ENCODE results near the gene EEFSEC.

Gene EEFSEC, protein sequence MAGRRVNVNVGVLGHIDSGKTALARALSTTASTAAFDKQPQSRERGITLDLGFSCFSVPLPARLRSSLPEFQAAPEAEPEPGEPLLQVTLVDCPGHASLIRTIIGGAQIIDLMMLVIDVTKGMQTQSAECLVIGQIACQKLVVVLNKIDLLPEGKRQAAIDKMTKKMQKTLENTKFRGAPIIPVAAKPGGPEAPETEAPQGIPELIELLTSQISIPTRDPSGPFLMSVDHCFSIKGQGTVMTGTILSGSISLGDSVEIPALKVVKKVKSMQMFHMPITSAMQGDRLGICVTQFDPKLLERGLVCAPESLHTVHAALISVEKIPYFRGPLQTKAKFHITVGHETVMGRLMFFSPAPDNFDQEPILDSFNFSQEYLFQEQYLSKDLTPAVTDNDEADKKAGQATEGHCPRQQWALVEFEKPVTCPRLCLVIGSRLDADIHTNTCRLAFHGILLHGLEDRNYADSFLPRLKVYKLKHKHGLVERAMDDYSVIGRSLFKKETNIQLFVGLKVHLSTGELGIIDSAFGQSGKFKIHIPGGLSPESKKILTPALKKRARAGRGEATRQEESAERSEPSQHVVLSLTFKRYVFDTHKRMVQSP

DNA sequence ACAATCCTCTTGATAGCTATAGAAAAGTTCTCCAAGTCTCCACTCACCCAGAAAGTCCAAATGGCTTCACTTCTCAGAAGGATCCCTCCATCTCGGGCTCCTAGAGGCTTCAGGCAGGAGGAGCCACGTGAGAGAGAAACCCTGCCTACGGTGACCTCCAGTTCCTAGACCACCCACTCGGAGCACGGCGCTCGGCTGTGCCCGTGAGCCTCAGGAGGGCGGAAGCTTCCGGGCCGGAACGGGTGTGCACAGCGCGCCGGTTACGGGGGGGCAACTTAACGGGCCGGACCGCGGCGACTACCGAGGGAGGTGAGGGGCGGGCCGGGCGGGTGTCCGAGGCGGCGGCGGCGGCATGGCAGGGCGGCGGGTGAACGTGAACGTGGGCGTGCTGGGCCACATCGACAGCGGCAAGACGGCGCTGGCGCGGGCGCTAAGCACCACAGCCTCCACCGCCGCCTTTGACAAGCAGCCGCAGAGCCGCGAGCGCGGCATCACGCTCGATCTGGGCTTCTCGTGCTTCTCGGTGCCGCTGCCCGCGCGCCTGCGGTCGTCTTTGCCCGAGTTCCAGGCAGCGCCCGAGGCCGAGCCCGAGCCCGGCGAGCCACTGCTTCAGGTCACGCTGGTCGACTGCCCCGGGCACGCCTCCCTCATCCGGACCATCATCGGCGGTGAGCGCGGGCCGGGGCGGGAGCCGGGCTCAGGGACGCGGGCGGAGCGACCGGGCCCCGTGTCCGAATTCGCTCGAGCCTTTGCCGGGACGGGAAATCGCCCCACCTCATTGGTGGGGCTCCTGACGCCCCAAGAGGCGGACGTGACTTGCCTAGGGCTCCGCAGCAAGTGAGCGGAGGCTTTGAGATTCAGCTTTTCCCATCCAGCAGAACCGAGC is at the start of gene EEFSEC:
TSS of gene EEFSEC (plus strand) at position 326 of the 886 bp plus-strand sequence. CDS start at position 353, 27 bp downstream.
- DNase-seq = peak; percentile 88

DNA sequence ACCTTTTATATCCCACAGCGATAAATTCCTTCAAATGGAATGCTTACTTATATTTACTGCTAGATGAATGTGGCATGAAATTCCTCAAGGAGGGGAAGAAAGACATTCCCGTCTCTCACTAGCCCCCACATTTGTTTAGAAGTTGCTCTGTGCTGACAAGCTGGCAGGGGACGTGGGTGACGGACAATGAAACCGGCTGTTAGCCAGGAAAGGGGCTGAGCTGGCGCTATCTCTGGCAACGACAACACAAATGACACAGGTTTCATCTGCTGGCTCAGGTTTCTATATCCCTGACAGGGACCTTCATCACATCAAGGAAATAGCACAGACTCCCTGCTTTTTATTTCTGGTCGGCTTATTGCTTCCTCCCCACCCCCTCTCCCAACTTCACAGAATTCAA is 45.4 kb upstream of the EEFSEC start:
- no peak for DNase-seq

DNA sequence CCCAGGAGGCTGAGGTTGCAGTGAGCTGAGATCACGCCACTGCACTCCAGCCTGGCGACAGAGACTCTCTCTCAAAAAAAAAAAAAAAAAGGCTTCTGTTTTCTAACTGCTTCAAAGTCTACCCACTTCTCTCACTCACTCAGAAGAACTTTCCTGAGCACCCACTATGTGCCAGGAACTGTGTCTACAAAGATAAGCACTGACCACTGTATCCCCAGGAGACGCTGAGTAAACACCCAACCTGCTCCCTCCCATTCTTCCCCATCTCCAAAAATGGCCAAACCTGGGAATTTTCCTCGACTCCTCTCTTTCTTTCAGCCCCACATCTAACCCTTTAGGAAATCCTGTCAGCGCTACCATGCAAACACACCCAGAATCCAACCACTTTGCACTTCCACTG is 42.1 kb upstream of the EEFSEC start:
- no peak for DNase-seq

DNA sequence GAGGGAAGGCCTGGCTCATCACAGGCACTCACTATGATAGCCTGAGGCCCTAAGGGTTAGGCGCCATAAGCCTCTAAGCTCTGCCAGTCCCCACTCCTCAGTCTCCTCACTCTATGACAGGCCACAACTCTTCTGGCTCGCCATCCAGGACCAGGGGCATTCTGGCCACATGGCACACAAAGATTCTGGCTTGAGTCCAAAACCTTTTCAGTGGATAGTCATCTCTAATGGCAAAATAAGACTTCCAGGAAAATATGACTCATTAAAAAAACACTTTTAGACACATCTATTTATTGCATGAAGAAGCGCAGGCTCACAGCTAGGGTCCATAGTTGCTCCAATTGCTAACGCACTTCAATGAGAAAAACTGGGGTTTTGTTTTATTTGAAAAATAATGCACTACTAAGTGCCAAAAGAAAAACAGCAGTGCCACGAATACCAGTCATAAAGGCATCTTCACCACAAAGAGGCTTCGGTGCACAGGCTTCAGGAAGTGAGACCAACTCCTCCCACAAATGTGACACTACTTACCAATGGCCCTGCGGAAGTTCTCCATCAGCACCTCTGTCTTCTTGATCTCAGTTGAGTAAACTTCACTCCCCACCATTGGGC is 40.8 kb upstream of the EEFSEC start:
- peak; percentile 86 for DNase-seq

DNA sequence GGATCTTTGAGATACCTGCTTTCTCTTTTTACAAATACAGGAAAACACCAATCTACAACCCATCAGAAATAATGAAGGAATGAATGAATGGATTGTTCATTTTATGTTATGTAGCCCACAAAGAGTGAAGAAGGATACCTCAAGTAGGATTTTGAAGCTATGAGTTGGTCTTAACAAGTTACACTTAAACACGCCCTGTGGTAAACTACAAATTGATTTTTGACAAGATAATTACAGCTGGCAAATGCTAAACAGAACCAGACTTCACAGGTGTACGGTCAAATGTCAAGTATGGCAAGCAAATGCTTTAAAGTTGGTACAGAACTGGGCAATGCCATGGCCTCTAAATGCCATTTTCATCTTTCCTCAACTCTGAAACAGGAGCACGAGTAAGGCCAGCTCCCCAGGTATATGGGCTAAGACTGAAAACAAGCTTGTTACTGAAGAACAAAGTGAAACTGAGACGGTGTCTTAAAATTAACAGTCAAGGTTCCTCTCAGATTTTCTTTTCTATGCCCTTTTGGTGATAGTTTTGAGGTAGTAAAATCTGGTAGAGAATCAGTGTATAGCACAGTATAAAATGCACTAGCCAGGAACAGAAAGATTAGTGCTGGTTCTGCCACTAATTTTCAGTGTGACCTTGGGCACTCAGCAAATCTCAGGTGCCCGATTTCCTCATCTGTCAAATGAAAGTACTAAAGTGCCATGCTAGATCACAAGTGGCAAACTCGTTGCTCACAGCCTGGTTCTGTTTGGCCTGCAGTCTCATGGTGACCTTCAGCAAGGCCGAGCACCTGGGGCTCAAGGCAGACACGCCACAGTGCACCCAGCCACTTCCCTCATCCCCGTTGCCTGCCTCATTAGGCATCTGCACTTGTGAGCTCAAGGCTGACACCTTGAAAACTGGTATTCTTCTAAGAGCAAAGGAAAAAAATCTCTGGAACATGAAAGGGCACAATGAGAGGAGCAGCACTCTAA is 39.2 kb upstream of the EEFSEC start:
- DNase-seq = no peak

DNA sequence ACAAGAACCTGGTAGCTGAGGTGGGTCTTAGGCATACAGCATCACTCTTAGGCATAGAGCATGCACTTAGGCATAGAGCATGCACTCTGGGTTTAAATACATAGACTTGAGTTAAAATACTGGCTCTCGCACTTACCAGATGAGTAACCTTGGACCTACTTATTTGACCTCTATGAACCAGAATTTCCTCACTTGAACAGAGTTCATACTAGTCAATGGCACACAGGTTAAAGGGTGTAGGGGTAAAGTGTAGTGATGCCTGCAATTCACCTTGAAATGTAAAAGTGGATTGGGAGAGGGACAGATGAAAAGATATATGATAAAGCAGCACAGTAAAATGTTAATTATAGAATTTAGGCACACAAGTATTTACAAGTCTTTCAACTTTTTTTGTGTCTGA is 31.3 kb upstream of the EEFSEC start:
- no peak for DNase-seq

DNA sequence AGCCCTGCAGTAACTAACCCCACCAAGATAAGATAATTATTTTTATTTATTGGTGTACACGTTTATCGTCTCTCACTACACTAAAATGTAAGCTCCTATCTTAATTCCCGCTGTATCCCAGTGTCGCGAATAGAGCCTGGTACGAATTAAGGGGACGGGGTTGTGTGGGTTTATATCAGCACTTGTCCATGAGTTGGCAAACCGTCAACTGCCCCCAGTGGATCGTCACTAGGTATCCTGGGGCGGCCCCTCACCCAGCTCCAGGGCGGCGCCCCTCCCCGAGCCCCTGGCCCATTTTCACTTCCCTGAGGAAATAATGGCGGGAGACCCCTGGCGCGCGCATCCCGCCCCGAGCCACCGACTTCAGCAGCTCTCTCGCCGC is 30.1 kb upstream of the EEFSEC start:
- DNase-seq = no peak

DNA sequence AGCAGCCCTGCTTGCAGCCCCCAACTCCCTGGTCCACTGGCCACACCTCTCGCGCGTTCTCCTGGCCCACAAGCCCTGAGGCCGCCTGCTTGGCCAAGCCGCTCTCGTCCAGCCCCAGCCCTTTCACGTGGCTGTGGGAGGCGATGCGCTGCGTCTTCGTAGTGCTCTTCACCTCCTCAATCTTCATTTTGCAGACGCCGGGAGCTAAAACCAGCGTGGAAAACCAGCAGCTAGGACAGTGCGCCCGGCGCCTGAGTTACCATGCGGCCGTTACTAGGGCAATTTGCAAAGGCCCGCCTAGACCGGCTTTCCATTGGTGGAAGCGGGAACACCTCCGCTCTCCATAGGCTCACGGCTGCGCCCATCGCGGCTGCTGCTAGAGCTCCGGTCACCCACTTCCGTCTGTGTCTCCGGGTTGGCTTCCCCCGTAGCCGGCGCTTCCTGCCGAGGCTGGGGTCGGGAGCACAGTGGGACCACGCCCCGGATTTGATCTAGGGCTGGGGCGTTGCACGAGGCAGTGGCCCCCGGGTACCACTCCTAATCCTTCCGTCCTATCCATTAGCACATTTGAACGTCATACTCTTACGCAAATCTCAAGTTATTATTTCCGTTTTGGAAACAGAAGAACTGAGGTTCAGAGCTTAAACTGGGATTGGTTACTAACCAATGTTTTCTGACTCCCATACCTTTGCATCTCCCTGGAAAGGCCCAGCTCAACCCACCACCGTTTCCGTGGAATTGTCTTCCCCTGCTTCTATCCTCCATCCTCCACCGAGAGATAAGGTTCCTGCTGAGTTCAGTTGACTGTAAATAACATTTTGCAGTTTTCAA is 29.5 kb upstream of the EEFSEC start, which contains the start of gene RUVBL1:
TSS of gene RUVBL1 (minus strand) at position 275 of the 831 bp plus-strand sequence. CDS start at position 187, 88 bp downstream.
- peak; percentile 99 for DNase-seq

DNA sequence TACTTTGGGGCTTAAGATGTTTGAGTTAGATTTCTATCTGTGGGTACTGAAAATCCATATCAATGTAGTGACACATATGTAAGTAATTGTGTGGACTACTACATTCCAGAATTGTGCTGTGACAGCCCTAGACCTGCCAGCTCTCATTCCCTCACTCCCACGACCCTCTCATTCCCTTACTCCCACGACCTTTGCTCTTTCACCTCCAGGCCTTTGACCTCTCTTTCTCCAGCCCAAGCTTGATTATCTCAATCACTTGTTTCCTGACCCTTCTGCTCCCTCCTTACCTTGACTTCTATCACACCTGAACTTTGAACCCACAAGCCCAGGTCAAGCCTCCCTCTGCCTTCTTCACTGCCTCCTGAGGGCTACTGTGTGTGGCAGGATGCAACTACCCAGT is 26.0 kb upstream of the EEFSEC start:
- DNase-seq = no peak

DNA sequence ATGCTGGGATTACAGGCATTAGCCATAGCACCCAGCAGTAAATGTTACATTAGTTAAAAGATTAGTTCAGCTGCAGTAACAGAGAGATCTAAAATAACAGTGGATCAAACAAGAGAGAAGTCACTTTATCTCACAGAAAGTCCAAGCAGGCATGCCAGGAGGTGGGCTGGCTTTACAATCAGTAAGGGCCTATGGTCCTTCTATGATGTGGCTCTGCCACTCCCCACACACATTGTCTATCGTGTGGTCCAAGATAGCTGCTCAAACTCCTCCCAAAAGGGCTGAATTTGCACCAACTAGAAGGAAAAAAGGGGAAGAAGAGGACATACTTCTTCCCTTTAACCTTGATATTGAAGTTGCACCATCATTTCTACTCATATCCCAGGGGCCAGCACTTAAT is 25.0 kb upstream of the EEFSEC start:
- no peak for DNase-seq

DNA sequence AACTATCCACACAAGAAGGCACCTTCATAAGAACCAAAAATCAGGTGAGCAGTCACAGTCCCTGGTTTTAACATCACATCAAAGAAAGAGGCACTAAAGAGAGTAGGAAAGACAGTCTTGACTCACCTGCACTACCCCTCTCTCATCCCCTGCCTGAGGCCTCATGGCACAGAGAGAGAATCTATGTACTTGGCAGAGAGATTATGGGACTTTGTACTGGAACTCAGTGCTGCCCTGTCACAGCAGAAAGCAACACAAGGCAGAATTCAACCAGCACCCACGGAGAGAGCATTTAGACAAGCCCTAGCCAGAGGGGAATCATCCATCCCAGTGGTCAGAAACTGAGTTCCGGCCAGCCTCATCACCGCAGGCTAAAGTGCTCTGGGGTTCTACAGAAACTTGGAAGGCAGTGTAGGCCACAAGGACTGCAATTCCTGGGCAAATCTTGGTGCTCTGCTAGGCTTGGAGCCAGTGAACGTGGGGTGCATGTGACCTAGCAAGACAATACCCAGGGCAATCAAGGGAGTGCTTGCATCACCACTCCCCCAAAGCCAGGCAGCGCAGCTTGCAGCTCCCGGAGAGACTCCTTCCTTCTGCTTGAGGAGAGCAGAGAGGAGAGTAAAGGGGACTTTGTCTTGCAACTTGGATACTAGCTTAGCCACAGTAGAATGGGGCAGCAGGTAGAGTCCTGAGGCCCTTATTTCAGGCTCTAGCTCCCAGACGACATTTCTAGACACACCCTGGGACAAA is 21.2 kb upstream of the EEFSEC start:
- DNase-seq = no peak

DNA sequence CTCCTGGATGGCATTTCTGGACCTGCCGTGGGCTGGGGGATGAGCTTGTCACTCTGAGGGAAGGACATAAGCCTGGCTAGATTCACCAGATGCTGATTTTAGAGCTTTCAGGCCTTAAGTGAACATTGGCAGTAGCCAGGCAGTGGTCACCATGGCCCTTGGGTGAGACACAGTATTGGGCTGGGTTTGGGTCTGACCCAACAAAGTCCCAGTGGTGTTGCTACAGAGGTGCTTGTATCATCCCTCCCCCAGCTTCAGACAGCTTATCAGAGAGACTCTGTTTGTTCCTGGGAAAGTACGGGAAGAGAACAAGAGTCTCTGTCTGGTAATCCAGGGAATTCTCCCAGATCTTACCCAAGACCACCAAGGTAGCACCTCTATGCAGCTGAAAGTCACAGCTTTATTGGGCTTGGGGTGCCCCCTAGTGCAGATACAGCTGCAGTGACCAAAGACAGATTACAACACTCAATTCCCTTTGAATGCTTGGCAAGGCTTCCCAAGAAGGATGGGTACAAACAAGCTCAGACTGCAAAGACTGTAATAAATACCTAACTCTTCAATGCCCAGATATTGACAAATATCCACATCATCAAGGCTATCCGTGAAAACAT is 19.9 kb upstream of the EEFSEC start:
- peak; percentile 58 for DNase-seq

DNA sequence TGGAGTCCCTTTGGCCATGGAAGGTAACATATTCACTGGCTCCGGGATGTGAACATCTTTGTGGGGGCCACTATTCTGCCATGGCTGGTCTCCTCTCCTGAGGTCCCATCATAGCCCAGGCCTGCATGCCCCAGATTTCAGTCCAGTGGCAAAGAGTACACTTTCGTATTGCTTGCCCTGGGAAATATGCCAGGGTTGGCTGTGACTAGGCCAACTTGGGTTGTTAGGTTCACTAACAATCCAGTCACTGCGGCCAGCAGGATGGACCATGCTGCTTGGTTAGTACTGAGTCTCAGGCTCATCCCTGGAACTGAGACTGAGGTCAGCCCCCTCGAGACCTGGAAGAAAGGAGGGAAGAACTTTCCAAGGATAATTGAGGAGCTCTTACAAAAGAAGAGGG is 9.8 kb upstream of the EEFSEC start:
- DNase-seq = no peak

DNA sequence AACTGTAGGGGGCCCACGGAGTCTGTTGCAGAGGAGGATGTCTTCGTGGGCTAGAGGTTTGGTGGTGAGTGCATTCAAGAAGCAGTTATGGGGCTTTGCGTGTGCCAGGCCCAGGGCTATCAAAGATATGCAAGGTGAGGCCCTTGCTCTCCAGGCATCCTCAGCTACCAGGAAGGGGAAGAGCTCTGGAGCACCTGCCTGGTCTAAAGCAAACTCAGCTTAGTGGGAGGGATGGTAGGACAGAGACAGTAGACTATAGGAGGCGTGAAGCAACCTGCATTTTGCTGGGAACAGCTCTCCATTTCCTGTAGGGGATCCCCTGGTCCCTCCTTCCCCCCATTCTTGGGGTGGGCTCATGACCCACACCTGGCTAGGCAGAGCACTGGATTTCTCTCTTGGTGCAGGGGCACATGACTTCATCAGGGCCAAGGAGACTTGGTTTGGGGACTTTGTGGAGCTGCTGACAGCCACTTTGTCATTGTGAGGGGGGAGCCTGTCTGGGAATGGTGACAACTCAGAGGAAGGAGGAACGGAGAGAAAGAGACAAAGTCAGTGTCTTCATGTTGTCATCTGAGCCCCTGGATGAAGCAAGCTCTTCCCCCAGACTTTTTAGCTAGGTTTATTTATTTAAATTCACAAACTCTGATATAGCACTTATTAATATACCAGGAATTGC is 8.6 kb upstream of the EEFSEC start:
- no peak for DNase-seq

DNA sequence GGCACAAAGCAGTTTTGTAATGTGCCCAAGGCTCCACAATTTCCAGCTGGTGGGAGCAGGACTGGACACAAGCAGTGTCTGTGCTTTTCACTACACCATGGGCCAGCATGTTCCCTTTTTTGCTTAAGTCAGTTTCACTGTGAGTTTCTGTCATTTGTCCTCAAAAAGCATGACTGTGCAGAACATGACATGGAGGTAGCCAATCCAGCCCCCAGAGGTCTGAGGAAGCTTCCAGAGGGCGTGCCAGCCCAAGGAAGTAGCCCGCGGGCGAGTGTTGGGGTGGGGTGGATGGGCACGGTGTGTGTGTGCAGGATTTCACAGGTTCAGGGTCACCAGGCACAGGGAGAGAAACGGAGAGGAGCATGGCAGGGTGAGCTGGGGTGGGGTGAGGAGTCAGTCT is 8.0 kb upstream of the EEFSEC start:
- DNase-seq = no peak

DNA sequence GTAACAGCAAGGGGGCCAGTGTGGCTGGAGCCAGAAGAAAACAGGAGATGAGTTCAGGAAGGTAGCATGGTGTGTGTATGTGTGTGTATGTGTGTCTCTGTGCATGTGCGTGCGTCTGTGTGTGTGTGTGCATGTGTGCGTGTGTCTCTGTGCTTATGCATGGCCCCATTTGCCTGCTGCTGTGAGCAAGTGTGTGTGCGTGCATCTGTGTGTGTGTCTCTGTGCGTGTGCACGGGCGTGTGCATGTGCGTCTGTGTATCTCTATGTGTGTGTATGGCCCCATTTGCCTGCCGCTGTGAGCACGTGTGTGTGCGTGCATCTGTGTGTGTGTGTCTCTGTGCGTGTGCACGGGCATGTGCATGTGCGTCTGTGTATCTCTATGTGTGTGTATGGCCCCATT is 7.1 kb upstream of the EEFSEC start:
- DNase-seq = no peak

DNA sequence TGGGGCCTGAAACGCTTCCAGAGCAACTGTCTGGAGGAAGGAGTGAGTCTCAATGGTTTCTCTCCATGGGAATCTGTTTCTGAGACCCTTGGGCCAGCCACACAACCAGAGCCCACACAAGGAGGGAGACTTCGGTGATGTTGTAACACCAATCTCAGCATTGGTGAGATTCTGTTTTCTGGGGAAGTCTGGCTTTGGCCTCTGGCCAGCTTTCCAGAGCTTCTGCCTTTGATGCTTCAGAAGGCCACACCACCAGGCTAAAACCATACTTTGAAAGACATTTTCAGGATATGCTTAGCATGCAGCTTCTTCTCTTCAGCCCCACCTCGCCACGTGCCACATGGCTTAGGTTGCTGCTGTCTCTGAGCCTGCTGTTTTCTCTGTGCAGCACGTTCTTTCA is 3.6 kb upstream of the EEFSEC start:
- DNase-seq = no peak

DNA sequence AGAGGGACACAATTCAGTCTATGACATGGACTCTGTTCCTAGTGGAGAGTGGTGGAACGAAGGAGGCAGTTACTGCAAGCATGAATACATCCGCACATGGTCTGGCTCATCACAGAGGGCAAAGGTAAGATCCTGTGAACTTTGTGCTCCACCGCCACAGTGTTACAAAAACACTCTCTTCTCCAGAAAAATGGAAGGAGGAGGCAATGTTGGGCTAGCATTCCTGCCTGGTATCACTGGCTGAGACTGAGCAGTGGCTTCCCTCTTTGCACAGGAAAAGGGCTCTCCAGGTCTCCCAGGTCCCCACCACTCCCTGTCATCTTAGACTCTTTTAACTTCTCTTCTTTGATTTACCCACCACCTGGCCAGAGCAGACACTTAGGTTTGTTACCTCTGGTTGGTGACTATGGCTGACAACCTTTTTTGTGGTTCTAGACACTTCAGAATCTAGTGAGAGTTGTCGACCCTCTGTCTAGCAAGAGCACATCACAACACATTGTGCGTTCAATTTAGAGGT is 1.5 kb upstream of the EEFSEC start:
- no peak for DNase-seq

All from activated CD4-positive, alpha-beta T cell treated with anti-CD3 and anti-CD28 coated beads, Interleukin-10, Interleukin-2, amounts not matched to agents 100 ng/mL and 50 ng/mL, durations not matched to agents 16 hours and 8 hours (primary cell).